Measurements from ENCODE around the gene IL1RN. TPM values are rescaled to one million over a fixed set of nuclear protein-coding genes. Genes with fewer than 3 reads are reported as not detected.

Gene IL1RN
- total RNA-seq, 1 experiment from 2014 or later = not detected

DNA sequence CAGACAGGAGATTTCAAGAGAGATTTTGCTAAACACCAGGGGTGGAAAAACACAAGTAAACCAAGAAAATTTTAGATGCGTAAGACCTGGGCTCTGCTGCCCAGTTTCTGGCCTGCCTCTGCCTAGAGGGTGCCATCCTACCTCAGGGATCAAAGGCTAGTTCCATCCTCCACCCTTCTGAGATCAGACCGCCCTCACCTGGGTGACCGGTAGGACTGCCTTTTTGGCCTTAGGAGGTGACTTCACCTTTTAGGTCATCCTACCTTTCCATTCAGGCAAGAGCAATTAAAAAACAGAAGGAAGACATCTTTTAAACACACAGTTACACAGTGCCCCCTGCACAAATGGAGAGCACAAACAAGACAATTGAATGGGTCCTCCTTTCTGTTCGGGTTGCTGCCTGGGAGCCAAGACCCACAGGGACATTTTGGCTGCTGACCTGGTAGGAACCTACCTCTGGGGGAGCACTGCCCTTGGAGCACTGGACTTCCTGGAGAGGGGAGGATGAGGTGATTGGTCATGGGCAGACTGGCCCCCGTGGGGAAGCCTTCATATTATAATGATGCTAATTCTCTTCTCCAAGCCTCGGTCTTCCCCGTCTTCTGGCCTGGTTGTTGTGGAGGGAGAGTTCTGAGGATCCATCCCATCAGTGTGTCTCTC lies 49.4 kb downstream of the IL1RN start:
- in situ Hi-C loops (cut with HindIII; ENCODE audit: low pct_unique_long_range_greater_than_20kb, low sequenced_read_pairs) = no loop called here

GRCh38 chr2:113178069-113178746 lies 50.8 kb downstream of the IL1RN start:
- in situ Hi-C loops (cut with HindIII; ENCODE audit: low pct_unique_long_range_greater_than_20kb, low sequenced_read_pairs) = no loop called here
- no peak for DNase-seq (ENCODE audit: low read depth, low spot score)

More for the DNA sequence above, 49.4 kb downstream of the IL1RN start:
- DNase-seq (ENCODE audit: low read depth, low spot score) = no peak

GRCh38 chr2:113178891-113179290 lies 51.5 kb downstream of the IL1RN start:
- DNase-seq (ENCODE audit: low read depth, low spot score) = no peak
- in situ Hi-C loops (cut with HindIII; ENCODE audit: low pct_unique_long_range_greater_than_20kb, low sequenced_read_pairs) = no loop called here

DNA sequence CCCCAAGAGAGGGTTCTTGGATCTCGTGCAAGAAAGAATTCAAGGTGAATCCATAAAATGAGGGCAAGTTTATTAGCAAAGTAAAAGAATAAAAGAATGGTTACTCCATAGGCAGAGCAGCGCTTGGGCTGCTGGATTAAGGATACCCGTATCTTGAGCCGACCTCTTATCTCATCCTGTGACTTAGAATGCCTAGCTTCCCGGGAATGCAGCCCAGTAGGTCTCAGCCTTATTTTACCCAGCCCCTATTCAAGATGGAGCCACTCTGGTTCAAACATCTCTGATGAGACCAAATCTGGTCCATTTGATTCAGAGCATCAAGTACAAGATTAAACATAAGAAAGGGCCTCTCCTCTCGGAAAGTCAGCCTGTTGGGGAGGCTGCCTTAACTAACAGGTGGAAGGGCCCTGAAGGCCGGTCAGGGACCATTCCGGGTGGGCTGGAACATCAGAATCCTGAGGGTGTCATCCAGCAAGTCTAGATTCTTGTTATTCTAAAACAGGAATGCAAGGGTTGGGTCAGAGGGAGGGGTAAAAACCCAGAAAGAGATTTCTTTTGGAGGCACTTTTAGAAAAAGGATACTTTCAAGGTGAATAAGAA lies 52.1 kb downstream of the IL1RN start:
- in situ Hi-C loops (cut with HindIII; ENCODE audit: low pct_unique_long_range_greater_than_20kb, low sequenced_read_pairs) = no loop called here

DNA sequence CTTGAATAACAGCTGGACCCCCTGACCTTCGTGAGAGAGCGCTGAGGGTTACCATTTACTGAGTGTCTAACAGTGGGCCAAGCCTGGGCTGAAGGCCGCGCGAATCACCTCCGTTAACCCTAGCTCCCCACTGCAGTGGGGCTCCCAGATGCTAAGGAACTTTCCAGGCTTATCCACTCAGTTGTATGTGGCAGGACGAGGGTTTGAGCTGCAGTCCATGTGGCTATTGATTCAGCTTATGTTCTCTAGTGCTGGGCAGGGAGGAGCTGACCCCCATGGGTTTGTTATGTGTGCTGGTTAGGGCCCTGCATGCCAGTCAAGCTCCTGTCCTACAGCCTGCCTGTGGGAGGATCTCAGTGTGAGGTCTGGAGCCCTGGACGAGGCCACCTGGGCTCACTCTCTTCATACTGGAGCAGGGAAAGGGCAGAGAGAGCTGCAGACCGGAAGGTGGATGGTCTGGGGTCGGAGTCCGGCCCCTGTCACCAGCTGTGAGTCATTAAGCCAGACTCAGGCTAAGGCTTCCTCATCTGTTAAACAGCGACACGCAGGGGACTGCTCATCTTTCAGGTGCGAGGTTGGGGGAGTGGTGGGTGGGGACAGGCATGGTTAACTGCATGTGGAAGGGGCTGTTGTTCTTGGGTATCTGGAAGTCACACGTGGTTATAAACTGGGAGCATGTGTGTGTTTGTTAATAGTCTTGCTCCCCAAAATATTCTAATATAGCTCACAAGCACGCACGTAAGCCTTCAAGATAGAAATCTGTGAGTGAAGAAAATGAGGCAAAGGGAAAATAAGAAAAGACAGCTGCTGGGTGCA lies 52.9 kb downstream of the IL1RN start:
- no peak for DNase-seq (ENCODE audit: low read depth, low spot score)
- in situ Hi-C loops (cut with HindIII; ENCODE audit: low pct_unique_long_range_greater_than_20kb, low sequenced_read_pairs) = no loop called here

More for the DNA sequence above, 52.1 kb downstream of the IL1RN start:
- DNase-seq (ENCODE audit: low read depth, low spot score) = no peak

DNA sequence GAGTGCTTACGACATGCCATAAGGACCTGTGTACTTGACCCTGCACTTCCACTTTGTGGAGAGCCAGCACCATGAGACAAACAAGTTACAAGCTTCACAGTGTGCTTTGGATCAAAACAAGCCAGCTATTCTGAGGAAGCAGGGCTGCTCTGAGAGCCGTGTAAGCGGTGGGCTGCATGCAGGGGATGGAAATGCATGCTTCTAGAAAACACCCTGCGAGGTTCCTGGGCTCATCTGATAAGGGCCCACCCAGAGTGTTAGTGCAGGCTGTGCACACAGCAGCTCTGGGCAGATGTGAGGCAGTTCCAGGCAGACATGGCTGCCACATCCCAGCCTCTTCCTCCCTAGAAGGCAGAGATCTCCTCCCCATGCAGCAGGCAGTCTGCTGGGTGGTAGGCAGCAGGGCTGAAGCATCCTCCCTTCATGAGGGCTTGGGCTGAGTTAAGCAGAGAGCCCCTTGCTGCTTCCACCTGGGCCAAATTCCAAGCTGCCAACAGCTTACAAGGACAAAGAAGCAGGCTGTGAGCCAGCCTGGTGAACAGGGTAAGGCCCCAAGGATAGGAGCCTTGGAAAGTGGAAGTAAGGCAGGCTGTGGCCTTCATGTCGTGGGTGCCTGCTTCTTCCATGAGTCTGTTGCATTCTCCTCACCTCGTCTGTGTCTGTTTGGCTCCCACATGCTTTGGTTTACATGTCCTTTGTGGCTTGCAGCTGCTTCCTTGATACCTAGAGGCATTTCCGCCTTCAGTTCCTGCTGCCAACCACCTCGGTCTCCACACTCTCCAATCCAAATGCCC lies 54.1 kb downstream of the IL1RN start:
- in situ Hi-C loops (cut with HindIII; ENCODE audit: low pct_unique_long_range_greater_than_20kb, low sequenced_read_pairs) = no loop called here
- no peak for DNase-seq (ENCODE audit: low read depth, low spot score)

GRCh38 chr2:113182471-113183260 lies 55.3 kb downstream of the IL1RN start:
- in situ Hi-C loops (cut with HindIII; ENCODE audit: low pct_unique_long_range_greater_than_20kb, low sequenced_read_pairs) = no loop called here
- no peak for DNase-seq (ENCODE audit: low read depth, low spot score)

GRCh38 chr2:113183264-113183663 lies 55.9 kb downstream of the IL1RN start:
- in situ Hi-C loops (cut with HindIII; ENCODE audit: low pct_unique_long_range_greater_than_20kb, low sequenced_read_pairs) = no loop called here
- DNase-seq (ENCODE audit: low read depth, low spot score) = no peak

Small RNA genes lying within 50 kb of the gene (small RNA-seq; reads per million reads assigned to genes)
- gene RNU6-1180P = 0 reads per million in 2 experiments

Other genes starting within 250 kb of the IL1RN start
- gene IL37, start 216.4 kb upstream of the IL1RN start, total RNA-seq (2014; rRNA removed; shearing (Covaris generic)) = not detected in 2 replicates
- gene IL36G, start 149.6 kb upstream of the IL1RN start, total RNA-seq (2014; rRNA removed; shearing (Covaris generic)) = not detected in 2 replicates
- not detected in 2 replicates for gene IL36A, start 122.1 kb upstream of the IL1RN start, total RNA-seq (2014; rRNA removed; shearing (Covaris generic))
- gene IL36B, start 74.7 kb upstream of the IL1RN start, total RNA-seq (2014; rRNA removed; shearing (Covaris generic)) = not detected in 2 replicates
- not detected in 2 replicates for gene IL36RN, start 68.4 kb upstream of the IL1RN start, total RNA-seq (2014; rRNA removed; shearing (Covaris generic))
- gene IL1F10, start 59.6 kb upstream of the IL1RN start, total RNA-seq (2014; rRNA removed; shearing (Covaris generic)) = not detected in 2 replicates
- 0.43 and 0.63 TPM in 2 replicates for gene PSD4, start 46.4 kb downstream of the IL1RN start, total RNA-seq (2014; rRNA removed; shearing (Covaris generic))
- 0.75 and 0.90 TPM in 2 replicates for gene PAX8, start 151.3 kb downstream of the IL1RN start, total RNA-seq (2014; rRNA removed; shearing (Covaris generic))